GM12874 (cell line): Measurements from ENCODE around the gene NOTCH4.

Experiments used
- TF ChIP-seq, protein P1 (sequence below): IDR thresholded peaks from 2 replicates; pipeline ENCODE4 v1.5.1; 2011; ENCODE audit warnings: low read depth, mild to moderate bottlenecking, control low read depth, low read length, moderate library complexity; ENCODE audit not compliant: insufficient read depth

The NOTCH4 gene

DNA sequence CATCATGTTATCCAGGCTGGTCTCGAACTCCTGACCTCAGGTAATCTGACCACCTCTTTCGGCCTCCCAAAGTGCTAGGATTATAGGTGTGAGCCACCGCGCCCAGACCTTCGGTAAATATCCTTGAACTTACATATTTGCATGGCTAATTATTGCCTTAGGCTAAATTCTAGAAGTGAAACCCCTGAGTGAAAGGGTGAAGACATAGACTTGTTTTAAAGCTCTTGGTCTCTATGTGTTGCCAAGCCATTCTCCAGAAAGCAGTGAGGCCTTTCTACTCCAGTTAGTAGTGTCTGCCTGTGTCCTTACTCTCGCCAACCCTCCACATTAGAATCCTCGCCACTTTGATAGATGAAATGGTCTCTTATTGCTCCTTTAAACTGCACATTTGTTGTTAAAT, 2.6 kb upstream of the NOTCH4 start:
- TF ChIP-seq, protein P1, sequence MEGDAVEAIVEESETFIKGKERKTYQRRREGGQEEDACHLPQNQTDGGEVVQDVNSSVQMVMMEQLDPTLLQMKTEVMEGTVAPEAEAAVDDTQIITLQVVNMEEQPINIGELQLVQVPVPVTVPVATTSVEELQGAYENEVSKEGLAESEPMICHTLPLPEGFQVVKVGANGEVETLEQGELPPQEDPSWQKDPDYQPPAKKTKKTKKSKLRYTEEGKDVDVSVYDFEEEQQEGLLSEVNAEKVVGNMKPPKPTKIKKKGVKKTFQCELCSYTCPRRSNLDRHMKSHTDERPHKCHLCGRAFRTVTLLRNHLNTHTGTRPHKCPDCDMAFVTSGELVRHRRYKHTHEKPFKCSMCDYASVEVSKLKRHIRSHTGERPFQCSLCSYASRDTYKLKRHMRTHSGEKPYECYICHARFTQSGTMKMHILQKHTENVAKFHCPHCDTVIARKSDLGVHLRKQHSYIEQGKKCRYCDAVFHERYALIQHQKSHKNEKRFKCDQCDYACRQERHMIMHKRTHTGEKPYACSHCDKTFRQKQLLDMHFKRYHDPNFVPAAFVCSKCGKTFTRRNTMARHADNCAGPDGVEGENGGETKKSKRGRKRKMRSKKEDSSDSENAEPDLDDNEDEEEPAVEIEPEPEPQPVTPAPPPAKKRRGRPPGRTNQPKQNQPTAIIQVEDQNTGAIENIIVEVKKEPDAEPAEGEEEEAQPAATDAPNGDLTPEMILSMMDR: no peak

DNA sequence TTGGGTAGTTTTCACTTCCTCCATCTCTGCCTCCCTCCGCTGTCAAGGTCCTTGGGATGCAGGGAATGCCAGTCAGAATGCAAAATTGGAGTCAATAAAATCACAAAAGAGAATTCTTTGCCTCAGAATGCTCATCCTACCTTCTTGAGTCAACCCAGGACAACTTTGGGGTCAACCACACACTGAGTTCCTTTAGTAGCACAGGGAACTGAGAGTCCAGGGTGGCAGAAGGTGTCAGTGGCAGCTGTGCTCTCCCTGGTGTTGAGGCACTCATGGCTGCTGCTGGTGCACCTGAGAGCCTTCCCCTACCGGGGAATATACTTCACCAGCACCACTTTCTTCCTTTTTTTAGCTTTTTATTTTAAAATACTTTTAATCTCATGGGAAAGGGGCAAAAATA, 829 bp upstream of the NOTCH4 start:
- TF ChIP-seq, protein P1: no peak

DNA sequence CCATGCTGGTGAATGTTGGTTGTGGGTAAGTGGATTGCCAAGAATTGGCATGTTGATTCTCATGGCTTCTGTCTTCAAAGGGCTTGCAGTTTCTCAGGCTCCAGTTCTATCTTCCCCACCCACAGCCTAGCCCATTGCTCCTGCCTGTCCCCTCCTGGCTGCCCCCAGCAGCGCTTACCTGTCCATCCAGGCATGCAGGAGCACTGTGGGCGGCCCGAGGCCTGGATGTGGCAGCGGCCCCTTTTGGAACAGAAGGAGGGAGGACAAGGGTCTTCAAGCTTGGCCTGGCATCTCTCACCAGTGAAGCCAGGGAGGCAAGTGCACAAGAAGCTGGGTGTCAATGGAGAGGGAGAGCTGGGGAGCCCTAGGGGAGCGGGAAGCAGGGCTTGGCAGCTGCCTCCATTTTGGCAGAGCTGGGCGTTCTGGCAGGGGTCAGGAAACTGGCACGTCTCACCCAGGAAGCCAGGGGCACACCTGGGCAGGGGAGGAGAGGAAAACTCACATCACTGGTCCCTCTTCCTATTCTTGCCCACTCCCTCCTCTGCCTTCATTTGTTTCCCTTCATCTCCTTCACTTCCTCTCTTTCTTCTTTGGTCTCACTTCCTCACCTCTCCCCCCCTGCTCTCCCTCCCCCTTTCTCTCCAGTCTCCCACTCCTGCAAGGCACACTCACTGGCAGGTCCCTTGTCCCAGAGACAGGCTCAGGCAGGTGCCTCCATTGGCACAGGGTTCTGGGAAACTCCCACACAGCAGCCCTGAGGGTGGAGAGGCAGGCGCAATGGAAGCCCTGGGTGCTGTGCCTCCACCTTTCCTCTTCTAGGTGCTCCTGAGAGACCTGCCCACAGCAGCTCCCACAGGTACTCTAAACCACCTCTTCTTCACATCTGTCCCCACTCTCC, 1.3 kb downstream of the NOTCH4 start:
- TF ChIP-seq, protein P1: no peak

DNA sequence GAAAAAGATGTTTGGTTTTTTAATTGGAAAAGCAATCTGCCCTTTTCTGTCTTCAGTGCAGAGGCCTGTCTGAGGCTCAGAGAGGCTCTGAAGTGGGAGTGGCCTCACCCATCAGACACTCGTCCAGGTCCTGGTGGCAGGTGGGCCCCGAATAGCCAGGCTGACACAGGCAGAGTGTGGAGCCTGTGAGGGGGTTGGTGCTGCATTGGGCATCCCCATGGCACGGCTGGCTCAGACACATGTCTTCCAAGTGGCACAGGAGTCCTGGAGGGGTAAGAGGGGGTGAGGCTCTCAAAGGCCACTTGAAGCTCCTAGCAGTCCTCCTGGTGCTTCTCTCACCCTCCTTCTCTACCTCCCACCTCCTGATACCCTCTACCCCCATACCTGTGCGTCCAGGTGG, 3.8 kb downstream of the NOTCH4 start:
- TF ChIP-seq, protein P1: no peak

DNA sequence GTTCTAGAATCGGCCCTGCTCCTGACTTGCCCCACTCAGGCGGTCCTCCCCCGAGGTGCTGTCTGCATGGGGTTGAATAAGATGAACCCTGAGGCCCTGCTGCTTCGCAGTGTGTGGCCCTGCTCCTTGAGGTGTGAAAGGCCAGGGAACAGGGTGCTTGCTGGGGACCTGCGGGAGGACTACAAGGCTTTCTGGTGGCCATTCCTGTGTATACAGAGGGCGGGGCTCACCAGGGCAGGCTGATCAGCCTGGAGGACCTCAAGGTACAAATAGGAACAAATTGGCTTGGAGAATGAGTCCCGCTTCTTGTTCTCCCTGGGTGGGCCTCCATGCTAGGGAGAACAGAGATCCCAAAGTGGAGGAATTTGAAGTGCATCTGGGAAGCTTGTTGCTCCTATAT, 5.7 kb downstream of the NOTCH4 start:
- TF ChIP-seq, protein P1: no peak

DNA sequence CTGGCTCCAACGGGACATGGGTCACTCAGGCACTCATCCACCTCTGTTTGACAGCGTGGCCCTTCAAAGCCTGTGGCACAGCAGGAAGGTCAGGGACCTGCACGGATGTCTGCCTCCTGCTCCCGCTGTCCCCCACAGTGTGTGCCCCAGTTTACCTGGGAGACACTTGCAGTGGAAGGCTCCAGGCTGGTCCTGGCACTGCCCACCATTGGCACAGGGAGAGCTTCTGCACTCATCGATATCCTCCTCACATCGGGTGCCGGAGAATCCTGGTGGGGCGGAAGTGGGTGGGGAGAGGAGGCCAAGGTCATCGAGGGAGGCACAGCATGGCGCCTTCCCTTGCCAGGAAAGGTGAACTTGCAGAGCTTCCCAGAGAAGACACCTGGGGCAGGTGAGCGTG, 6.9 kb downstream of the NOTCH4 start:
- TF ChIP-seq, protein P1: no peak

DNA sequence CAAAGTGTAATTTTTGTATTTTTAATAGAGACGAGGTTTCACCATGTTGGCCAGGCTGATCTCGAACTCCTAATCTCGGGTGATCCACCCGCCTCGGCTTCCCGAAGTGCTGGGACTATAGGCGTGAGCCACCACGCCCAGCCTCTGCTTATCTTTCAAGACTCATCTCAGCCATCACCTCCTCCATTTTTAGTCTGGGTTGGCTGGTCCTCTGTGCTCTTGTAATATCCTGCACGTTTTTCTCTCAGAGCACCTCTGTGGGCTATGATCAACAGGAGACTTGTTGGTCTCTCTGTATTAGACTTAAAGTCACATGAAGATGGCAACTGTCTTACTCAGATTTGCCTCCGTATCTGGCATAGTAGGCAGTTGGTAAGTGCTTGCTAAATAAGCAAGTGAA, 7.6 kb downstream of the NOTCH4 start:
- TF ChIP-seq, protein P1: no peak
